Measurements from ENCODE around the gene EPHB2.

DNA sequence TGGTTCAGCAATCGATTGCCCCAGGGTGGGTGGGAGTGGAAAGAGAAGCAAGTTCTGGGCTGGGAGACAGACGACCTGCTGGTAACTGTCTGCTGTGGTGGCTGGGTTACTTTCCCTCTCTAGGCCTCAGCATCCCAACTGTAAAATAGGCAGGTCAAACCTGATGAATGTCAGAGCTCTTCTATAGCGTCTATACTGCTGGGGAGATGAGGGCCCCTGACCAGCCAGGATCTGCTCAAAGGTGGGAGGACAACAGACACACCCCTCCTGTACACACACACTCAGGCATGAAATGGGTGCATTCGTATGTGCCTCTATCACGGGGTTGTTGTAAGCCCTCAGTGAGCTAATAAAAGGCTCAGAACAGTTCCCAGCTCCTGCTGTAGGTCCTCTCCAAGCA lies 12.7 kb upstream of the EPHB2 start:
- TF ChIP-seq, protein P1, sequence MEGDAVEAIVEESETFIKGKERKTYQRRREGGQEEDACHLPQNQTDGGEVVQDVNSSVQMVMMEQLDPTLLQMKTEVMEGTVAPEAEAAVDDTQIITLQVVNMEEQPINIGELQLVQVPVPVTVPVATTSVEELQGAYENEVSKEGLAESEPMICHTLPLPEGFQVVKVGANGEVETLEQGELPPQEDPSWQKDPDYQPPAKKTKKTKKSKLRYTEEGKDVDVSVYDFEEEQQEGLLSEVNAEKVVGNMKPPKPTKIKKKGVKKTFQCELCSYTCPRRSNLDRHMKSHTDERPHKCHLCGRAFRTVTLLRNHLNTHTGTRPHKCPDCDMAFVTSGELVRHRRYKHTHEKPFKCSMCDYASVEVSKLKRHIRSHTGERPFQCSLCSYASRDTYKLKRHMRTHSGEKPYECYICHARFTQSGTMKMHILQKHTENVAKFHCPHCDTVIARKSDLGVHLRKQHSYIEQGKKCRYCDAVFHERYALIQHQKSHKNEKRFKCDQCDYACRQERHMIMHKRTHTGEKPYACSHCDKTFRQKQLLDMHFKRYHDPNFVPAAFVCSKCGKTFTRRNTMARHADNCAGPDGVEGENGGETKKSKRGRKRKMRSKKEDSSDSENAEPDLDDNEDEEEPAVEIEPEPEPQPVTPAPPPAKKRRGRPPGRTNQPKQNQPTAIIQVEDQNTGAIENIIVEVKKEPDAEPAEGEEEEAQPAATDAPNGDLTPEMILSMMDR (IDR thresholded peaks at IDR 0.05; ENCODE audit: poor library complexity, severe bottlenecking) = no peak
- no peak for TF ChIP-seq EZH2 (IDR thresholded peaks at IDR 0.05; ENCODE audit: borderline replicate concordance, insufficient read depth, low read length, poor library complexity, severe bottlenecking)
